GM23338 (cell line): ENCODE results near the gene UBA6. TPM values are rescaled to one million over a fixed set of nuclear protein-coding genes. Genes with fewer than 3 reads are reported as not detected.

Experiments used
- ATAC-seq: fragments of 200-7000 bp; cut with Tn5 transposase; 3 replicates; pipeline ENCODE4 v1.9.1; 2020
- DNase-seq: peaks from one replicate; pipeline ENCODE4 v3.0.0-alpha.2; 2015; ENCODE audit warnings: low spot score
- H2AFZ ChIP-seq: fragments of 200-600 bp; sonication (generic); 2 replicates; pipeline ENCODE4 v1.8.0; 2016; ENCODE audit warnings: antibody characterized with exemption, mild to moderate bottlenecking, moderate library complexity
- H3F3A ChIP-seq: fragments of 200-600 bp; sonication (generic); replicated peaks from 2 replicates; pipeline ENCODE4 v1.8.0; 2017; ENCODE audit warnings: antibody characterized with exemption, mixed run types, low read depth
- H3K27ac ChIP-seq: fragments of 200-600 bp; sonication (generic); 2 replicates; pipeline ENCODE4 v1.6.1; 2016; ENCODE audit warnings: low read depth
- H3K27me3 ChIP-seq: fragments of 200-600 bp; sonication (generic); 2 replicates; pipeline ENCODE4 v1.8.0; 2016; ENCODE audit warnings: mild to moderate bottlenecking, mixed run types, moderate library complexity; ENCODE audit not compliant: insufficient read depth
- H3K36me3 ChIP-seq: fragments of 200-600 bp; sonication (generic); 2 replicates; pipeline ENCODE4 v1.8.0; 2016; ENCODE audit warnings: mild to moderate bottlenecking; ENCODE audit not compliant: insufficient read depth
- H3K4me1 ChIP-seq: fragments of 200-600 bp; sonication (generic); 2 replicates; pipeline ENCODE4 v1.8.0; 2016; ENCODE audit warnings: mild to moderate bottlenecking, moderate library complexity; ENCODE audit not compliant: insufficient read depth
- H3K4me2 ChIP-seq: fragments of 200-600 bp; sonication (generic); 2 replicates; pipeline ENCODE4 v1.7.1; 2017; ENCODE audit warnings: mixed run types
- H3K4me3 ChIP-seq: fragments of 200-600 bp; sonication (generic); 2 replicates; pipeline ENCODE4 v1.6.1; 2016; ENCODE audit warnings: mixed run types
- H3K79me2 ChIP-seq: fragments of 200-600 bp; sonication (generic); replicated peaks from 2 replicates; pipeline ENCODE4 v1.8.0; 2017; ENCODE audit warnings: mild to moderate bottlenecking; ENCODE audit not compliant: insufficient read depth
- H3K9me2 ChIP-seq: fragments of 200-600 bp; sonication (generic); 2 replicates; pipeline ENCODE4 v1.8.0; 2017; ENCODE audit not compliant: insufficient read depth
- H4K20me1 ChIP-seq: fragments of 200-600 bp; sonication (generic); replicated peaks from 2 replicates; pipeline ENCODE4 v1.8.0; 2017; ENCODE audit warnings: mild to moderate bottlenecking; ENCODE audit not compliant: insufficient read depth
- H3K27ac Mint-ChIP-seq: 2 replicates; pipeline ENCODE4 v1.8.0; 2020; ENCODE audit warnings: inconsistent platforms, mild to moderate bottlenecking, moderate library complexity, mixed read lengths
- H3K27me3 Mint-ChIP-seq: 3 replicates; pipeline ENCODE4 v1.8.0; 2022; ENCODE audit warnings: low read depth, mild to moderate bottlenecking, moderate library complexity, mixed read lengths, inconsistent platforms; ENCODE audit not compliant: insufficient read depth, poor library complexity
- H3K36me3 Mint-ChIP-seq: 3 replicates; pipeline ENCODE4 v1.8.0; 2021; ENCODE audit warnings: low read depth, mild to moderate bottlenecking, inconsistent platforms, moderate library complexity, mixed read lengths
- H3K4me1 Mint-ChIP-seq: 3 replicates; pipeline ENCODE4 v1.8.0; 2020; ENCODE audit warnings: mild to moderate bottlenecking, inconsistent platforms, mixed read lengths
- H3K4me3 Mint-ChIP-seq: 3 replicates; pipeline ENCODE4 v1.8.0; 2021; ENCODE audit warnings: moderate library complexity, mild to moderate bottlenecking, inconsistent platforms, mixed read lengths
- H3K9me3 Mint-ChIP-seq: 3 replicates; pipeline ENCODE4 v1.8.0; 2020; ENCODE audit warnings: moderate library complexity, mild to moderate bottlenecking, inconsistent platforms, mixed read lengths
- NANOG ChIP-seq: IDR thresholded peaks from 2 replicates; pipeline ENCODE4 v1.6.1; 2016; ENCODE audit warnings: antibody characterized with exemption, borderline replicate concordance
- POLR2AphosphoS5 ChIP-seq: IDR thresholded peaks from 2 replicates; pipeline ENCODE4 v1.6.1; 2016; ENCODE audit warnings: antibody characterized with exemption, low read depth
- STAT1 ChIP-seq: IDR thresholded peaks from one replicate; pipeline ENCODE4 v1.6.1; 2016; ENCODE audit warnings: antibody characterized with exemption; ENCODE audit not compliant: unreplicated experiment
- ZNF331 ChIP-seq: fragments of 250-450 bp; sonication (Bioruptor Pico); IDR thresholded peaks from 2 replicates; pipeline ENCODE4 v1.5.0; 2020; ENCODE audit warnings: low read depth, mild to moderate bottlenecking, moderate library complexity
- polyA plus RNA-seq: library from polyadenylated mRNA; unstranded; fragments of >200 nt; fragmentation: Nextera tagmentation; extraction: Ambion mirVana; gene quantifications from 2 replicates; pipeline ENCODE4 v1.2.1, GENCODE V29; 2016
- total RNA-seq: library from RNA; depleted of rRNA; stranded (reverse); fragments of >200 nt; shearing (Covaris generic); gene quantifications from 2 replicates; pipeline ENCODE4 v1.2.3, GENCODE V29; 2014
- TF ChIP-seq, protein P1 (sequence below): fragments of 250-450 bp; sonication (Bioruptor Pico); IDR thresholded peaks from 2 replicates; pipeline ENCODE4 v1.5.0; 2020; ENCODE audit warnings: mild to moderate bottlenecking, moderate library complexity
- TF ChIP-seq, protein P2 (sequence below), 2 experiments: fragments of 200-600 bp in 1 of 2; sonication (generic) in 1 of 2; conservative IDR thresholded peaks; 2 replicates each; pipeline versions ENCODE4 v1.5.1 to v1.6.1; 2016 to 2017; ENCODE audit warnings: antibody characterized with exemption in 2 of 2, low read depth in 2 of 2, mild to moderate bottlenecking in 2 of 2, moderate library complexity in 1 of 2
- TF ChIP-seq, protein P3 (sequence below): IDR thresholded peaks from one replicate; pipeline ENCODE4 v1.6.1; 2018; ENCODE audit warnings: antibody characterized with exemption; ENCODE audit not compliant: unreplicated experiment

UBA6 gene
- total and polyA plus RNA-seq, 2 experiments from 2014 or later: 17.6 to 77.3 TPM

DNA sequence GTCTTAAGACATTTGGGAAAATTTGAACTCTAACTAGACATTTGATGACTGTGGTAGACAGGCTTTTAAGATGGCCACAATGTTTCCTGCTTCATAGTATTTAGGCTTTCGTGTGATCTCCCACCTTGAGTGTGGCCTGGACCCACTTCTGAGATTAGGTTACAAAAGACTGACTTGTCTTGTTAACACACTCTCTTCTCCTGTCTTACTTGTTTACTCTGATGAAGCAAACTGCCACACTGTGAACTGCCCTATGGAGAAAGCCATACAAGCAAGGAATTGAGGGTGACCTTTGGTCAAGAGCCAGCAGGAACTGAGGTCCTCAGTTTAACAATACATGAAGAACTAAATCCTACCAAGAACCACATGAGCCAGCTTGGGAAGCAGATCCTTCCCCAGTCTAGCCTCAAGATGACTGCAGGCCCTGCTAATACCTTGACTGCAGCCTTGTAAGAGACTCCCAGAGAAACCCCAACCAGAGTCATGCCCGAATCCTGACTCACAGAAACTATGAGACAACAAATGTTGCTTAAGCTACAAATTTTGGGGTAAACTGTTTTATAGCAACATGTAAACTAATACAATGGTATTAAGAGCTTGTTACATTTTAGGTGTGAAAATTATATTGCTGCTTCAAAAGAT lies 20.3 kb downstream of the UBA6 start (continued):
- TF ChIP-seq, protein P1, sequence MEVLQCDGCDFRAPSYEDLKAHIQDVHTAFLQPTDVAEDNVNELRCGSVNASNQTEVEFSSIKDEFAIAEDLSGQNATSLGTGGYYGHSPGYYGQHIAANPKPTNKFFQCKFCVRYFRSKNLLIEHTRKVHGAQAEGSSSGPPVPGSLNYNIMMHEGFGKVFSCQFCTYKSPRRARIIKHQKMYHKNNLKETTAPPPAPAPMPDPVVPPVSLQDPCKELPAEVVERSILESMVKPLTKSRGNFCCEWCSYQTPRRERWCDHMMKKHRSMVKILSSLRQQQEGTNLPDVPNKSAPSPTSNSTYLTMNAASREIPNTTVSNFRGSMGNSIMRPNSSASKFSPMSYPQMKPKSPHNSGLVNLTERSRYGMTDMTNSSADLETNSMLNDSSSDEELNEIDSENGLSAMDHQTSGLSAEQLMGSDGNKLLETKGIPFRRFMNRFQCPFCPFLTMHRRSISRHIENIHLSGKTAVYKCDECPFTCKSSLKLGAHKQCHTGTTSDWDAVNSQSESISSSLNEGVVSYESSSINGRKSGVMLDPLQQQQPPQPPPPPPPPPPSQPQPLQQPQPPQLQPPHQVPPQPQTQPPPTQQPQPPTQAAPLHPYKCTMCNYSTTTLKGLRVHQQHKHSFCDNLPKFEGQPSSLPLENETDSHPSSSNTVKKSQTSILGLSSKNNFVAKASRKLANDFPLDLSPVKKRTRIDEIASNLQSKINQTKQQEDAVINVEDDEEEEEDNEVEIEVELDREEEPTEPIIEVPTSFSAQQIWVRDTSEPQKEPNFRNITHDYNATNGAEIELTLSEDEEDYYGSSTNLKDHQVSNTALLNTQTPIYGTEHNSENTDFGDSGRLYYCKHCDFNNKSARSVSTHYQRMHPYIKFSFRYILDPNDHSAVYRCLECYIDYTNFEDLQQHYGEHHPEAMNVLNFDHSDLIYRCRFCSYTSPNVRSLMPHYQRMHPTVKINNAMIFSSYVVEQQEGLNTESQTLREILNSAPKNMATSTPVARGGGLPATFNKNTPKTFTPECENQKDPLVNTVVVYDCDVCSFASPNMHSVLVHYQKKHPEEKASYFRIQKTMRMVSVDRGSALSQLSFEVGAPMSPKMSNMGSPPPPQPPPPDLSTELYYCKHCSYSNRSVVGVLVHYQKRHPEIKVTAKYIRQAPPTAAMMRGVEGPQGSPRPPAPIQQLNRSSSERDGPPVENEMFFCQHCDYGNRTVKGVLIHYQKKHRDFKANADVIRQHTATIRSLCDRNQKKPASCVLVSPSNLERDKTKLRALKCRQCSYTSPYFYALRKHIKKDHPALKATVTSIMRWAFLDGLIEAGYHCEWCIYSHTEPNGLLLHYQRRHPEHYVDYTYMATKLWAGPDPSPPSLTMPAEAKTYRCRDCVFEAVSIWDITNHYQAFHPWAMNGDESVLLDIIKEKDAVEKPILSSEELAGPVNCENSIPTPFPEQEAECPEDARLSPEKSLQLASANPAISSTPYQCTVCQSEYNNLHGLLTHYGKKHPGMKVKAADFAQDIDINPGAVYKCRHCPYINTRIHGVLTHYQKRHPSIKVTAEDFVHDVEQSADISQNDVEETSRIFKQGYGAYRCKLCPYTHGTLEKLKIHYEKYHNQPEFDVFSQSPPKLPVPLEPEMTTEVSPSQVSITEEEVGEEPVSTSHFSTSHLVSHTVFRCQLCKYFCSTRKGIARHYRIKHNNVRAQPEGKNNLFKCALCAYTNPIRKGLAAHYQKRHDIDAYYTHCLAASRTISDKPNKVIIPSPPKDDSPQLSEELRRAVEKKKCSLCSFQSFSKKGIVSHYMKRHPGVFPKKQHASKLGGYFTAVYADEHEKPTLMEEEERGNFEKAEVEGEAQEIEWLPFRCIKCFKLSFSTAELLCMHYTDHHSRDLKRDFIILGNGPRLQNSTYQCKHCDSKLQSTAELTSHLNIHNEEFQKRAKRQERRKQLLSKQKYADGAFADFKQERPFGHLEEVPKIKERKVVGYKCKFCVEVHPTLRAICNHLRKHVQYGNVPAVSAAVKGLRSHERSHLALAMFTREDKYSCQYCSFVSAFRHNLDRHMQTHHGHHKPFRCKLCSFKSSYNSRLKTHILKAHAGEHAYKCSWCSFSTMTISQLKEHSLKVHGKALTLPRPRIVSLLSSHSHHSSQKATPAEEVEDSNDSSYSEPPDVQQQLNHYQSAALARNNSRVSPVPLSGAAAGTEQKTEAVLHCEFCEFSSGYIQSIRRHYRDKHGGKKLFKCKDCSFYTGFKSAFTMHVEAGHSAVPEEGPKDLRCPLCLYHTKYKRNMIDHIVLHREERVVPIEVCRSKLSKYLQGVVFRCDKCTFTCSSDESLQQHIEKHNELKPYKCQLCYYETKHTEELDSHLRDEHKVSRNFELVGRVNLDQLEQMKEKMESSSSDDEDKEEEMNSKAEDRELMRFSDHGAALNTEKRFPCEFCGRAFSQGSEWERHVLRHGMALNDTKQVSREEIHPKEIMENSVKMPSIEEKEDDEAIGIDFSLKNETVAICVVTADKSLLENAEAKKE (CRISPR knock-in tag): no peak

DNA sequence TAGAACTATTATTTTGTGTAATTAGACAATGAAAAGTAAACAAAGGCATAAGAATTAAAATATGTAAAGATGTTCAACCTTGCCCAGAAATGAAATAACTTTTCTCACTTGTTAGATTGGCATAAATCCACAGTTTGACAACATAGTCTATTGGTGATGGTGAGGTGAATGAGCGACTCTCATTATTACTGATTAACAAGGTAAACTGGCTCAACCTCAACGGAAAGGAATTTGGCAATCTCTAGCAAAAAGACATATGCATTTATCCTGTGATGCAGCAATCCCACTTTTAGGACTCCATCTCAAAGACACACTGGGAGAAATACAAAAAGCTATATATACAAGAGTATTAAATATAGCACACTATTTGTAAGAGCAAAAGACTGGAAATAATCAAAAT lies 22.3 kb downstream of the UBA6 start:
- Histone ChIP-seq H3K36me3 (peaks cover 28% of the 10 kb centered on the region), H4K20me1 (no peaks in the 10 kb centered on the region), H3K4me1 (no peaks in the 10 kb centered on the region), H3K4me2 (no peak overlapping the region), H3K27ac (no peak overlapping the region), H3F3A (no peaks in the 10 kb centered on the region), H3K27me3 (no peaks in the 10 kb centered on the region), H3K9me2 (no peaks in the 10 kb centered on the region), H2AFZ (no peak overlapping the region), H3K4me3 (no peak overlapping the region), H3K79me2 (no peaks in the 10 kb centered on the region)
- Mint-ChIP-seq H3K9me3 (no peaks in the 10 kb centered on the region), H3K4me1 (no peaks in the 10 kb centered on the region), H3K27ac (no peak overlapping the region), H3K27me3 (no peaks in the 10 kb centered on the region), H3K36me3 (peaks cover 43% of the 10 kb centered on the region), H3K4me3 (no peak overlapping the region)
- ATAC-seq: no peak
- TF ChIP-seq POLR2AphosphoS5 (no peak), NANOG (no peak), ZNF331 (CRISPR knock-in tag) (no peak), STAT1 (no peak)
- TF ChIP-seq, protein P2, sequence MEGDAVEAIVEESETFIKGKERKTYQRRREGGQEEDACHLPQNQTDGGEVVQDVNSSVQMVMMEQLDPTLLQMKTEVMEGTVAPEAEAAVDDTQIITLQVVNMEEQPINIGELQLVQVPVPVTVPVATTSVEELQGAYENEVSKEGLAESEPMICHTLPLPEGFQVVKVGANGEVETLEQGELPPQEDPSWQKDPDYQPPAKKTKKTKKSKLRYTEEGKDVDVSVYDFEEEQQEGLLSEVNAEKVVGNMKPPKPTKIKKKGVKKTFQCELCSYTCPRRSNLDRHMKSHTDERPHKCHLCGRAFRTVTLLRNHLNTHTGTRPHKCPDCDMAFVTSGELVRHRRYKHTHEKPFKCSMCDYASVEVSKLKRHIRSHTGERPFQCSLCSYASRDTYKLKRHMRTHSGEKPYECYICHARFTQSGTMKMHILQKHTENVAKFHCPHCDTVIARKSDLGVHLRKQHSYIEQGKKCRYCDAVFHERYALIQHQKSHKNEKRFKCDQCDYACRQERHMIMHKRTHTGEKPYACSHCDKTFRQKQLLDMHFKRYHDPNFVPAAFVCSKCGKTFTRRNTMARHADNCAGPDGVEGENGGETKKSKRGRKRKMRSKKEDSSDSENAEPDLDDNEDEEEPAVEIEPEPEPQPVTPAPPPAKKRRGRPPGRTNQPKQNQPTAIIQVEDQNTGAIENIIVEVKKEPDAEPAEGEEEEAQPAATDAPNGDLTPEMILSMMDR (conservative IDR thresholded peaks at IDR 0.05; ENCODE audit: low read depth in 2 of 2): no peak
- TF ChIP-seq, protein P3, sequence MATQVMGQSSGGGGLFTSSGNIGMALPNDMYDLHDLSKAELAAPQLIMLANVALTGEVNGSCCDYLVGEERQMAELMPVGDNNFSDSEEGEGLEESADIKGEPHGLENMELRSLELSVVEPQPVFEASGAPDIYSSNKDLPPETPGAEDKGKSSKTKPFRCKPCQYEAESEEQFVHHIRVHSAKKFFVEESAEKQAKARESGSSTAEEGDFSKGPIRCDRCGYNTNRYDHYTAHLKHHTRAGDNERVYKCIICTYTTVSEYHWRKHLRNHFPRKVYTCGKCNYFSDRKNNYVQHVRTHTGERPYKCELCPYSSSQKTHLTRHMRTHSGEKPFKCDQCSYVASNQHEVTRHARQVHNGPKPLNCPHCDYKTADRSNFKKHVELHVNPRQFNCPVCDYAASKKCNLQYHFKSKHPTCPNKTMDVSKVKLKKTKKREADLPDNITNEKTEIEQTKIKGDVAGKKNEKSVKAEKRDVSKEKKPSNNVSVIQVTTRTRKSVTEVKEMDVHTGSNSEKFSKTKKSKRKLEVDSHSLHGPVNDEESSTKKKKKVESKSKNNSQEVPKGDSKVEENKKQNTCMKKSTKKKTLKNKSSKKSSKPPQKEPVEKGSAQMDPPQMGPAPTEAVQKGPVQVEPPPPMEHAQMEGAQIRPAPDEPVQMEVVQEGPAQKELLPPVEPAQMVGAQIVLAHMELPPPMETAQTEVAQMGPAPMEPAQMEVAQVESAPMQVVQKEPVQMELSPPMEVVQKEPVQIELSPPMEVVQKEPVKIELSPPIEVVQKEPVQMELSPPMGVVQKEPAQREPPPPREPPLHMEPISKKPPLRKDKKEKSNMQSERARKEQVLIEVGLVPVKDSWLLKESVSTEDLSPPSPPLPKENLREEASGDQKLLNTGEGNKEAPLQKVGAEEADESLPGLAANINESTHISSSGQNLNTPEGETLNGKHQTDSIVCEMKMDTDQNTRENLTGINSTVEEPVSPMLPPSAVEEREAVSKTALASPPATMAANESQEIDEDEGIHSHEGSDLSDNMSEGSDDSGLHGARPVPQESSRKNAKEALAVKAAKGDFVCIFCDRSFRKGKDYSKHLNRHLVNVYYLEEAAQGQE: no peak
- DNase-seq: no peak
